OCI-LY7 (cell line): ENCODE results near the gene NSMCE3. TPM values are rescaled to one million over a fixed set of nuclear protein-coding genes. Genes with fewer than 3 reads are reported as not detected.

Experiments used
- BruUV-seq: library from RNA; stranded (reverse); fragments of 400-500 nt; replicated peaks from 2 replicates; lab custom pipeline; 2021; lab: Mats Ljungman, UMichigan
- CTCF ChIA-PET: fragments of 300-600 bp; sonication (Branson Sonifier 250); formaldehyde crosslinking; loops from one replicate; lab custom pipeline; 2022; ENCODE audit warnings: antibody characterized with exemption; ENCODE audit not compliant: unreplicated experiment; lab: Charles Lee
- POLR2A ChIA-PET: fragments of 300-600 bp; sonication (Branson Sonifier 250); formaldehyde crosslinking; loops from one replicate; lab custom pipeline; 2022; ENCODE audit warnings: antibody characterized with exemption; lab: Charles Lee
- DNase-seq: peaks from one replicate; pipeline ENCODE4 v3.0.0-alpha.2; 2015; ENCODE audit warnings: low spot score
- H2AFZ ChIP-seq: fragments of 200-600 bp; sonication (generic), shearing (Covaris generic); 2 replicates; pipeline ENCODE4 v1.6.1; 2014; ENCODE audit warnings: mild to moderate bottlenecking, antibody characterized with exemption, low read length, moderate library complexity
- H3K27ac ChIP-seq: fragments of 200-600 bp; sonication (generic); 2 replicates; pipeline ENCODE4 v1.5.1; 2014; ENCODE audit warnings: mixed run types, low read depth, mild to moderate bottlenecking, moderate library complexity, low read length, inconsistent platforms; ENCODE audit not compliant: poor library complexity, severe bottlenecking
- H3K36me3 ChIP-seq: fragments of 200-600 bp; sonication (generic); 2 replicates; pipeline ENCODE4 v1.6.1; 2014; ENCODE audit warnings: mild to moderate bottlenecking, antibody characterized with exemption, low read length, moderate library complexity, mixed read lengths; ENCODE audit not compliant: insufficient read depth
- H3K4me1 ChIP-seq: fragments of 200-600 bp; sonication (generic); 2 replicates; pipeline ENCODE4 v1.5.1; 2014; ENCODE audit warnings: mild to moderate bottlenecking, low read length; ENCODE audit not compliant: insufficient read depth, poor library complexity, severe bottlenecking
- H3K4me2 ChIP-seq: fragments of 200-600 bp; sonication (generic); 2 replicates; pipeline ENCODE4 v1.6.1; 2014; ENCODE audit warnings: mild to moderate bottlenecking, low read length
- H3K4me3 ChIP-seq: fragments of 200-600 bp; sonication (generic); 2 replicates; pipeline ENCODE4 v1.5.1; 2014; ENCODE audit warnings: mild to moderate bottlenecking, low read depth, low read length; ENCODE audit not compliant: poor library complexity, severe bottlenecking
- H3K79me2 ChIP-seq: fragments of 200-600 bp; sonication (generic); 2 replicates; pipeline ENCODE4 v1.6.1; 2016; ENCODE audit warnings: low read depth, mild to moderate bottlenecking, low read length, moderate library complexity, mixed read lengths; ENCODE audit not compliant: insufficient read depth
- H3K9me2 ChIP-seq: fragments of 200-600 bp; sonication (generic); 2 replicates; pipeline ENCODE4 v1.6.1; 2016; ENCODE audit warnings: mild to moderate bottlenecking, low read length, mixed read lengths; ENCODE audit not compliant: insufficient read depth
- H3K9me3 ChIP-seq: fragments of 200-600 bp; sonication (generic); 2 replicates; pipeline ENCODE4 v1.6.1; 2014; ENCODE audit warnings: mild to moderate bottlenecking, mixed run types, low read length, mixed read lengths
- H4K20me1 ChIP-seq: fragments of 200-600 bp; sonication (generic); 2 replicates; pipeline ENCODE4 v1.6.1; 2014; ENCODE audit warnings: mild to moderate bottlenecking, antibody characterized with exemption, low read length, moderate library complexity, mixed read lengths; ENCODE audit not compliant: insufficient read depth
- CTCF ChIP-seq: fragments of 200-600 bp; sonication (generic); conservative IDR thresholded peaks from 2 replicates; pipeline ENCODE4 v1.5.1; 2014; ENCODE audit warnings: mild to moderate bottlenecking, antibody characterized with exemption, low read length, moderate library complexity, mixed read lengths
- EZH2phosphoT487 ChIP-seq: fragments of 200-600 bp; sonication (generic); IDR thresholded peaks from 2 replicates; pipeline ENCODE4 v1.6.1; 2018; ENCODE audit warnings: low read depth, borderline replicate concordance, mild to moderate bottlenecking, mixed run types, antibody characterized with exemption, low read length, moderate library complexity, mixed read lengths
- intact Hi-C: fragments of 100-400 bp; cut with micrococcal nuclease; formaldehyde crosslinking; loops from one replicate; pipeline ENCODE4 v1.10.0; 2022; ENCODE audit not compliant: unreplicated experiment
- total RNA-seq, 2 experiments: library from RNA; depleted of rRNA in 1 of 2; stranded (reverse); fragments of >200 nt in 1 of 2; shearing (Covaris generic) in 1 of 2; gene quantifications; 2 replicates each; pipeline ENCODE4 v1.2.3, GENCODE V29; 2014 to 2022

NSMCE3 gene
- total RNA-seq, 2 experiments from 2014 or later: 18.6 to 29.4 TPM

GRCh38 chr15:29244544-29244943 lies 25.1 kb downstream of the NSMCE3 start:
- BruUV-seq: no TSS peak
- H3K27ac ChIP-seq: no peak overlapping the region
- H3K36me3 ChIP-seq: no peaks in the 10 kb centered on the region
- ChIA-PET CTCF (no interaction called here), POLR2A (no interaction called here)
- intact Hi-C loops: no loop called here
- H4K20me1 ChIP-seq: no peaks in the 10 kb centered on the region
- no peak overlapping the region for H3K4me3 ChIP-seq
- no peak overlapping the region for H3K4me2 ChIP-seq
- TF ChIP-seq CTCF: no peak
- TF ChIP-seq EZH2phosphoT487: no peak
- no peaks in the 10 kb centered on the region for H3K9me3 ChIP-seq
- H3K79me2 ChIP-seq: no peaks in the 10 kb centered on the region
- no peaks in the 10 kb centered on the region for H3K4me1 ChIP-seq
- H2AFZ ChIP-seq: no peak overlapping the region
- H3K9me2 ChIP-seq: no peaks in the 10 kb centered on the region
- DNase-seq: no peak

GRCh38 chr15:29244123-29244522 lies 25.5 kb downstream of the NSMCE3 start:
- no peak overlapping the region for H2AFZ ChIP-seq
- POLR2A ChIA-PET: no interaction called here
- H4K20me1 ChIP-seq: no peaks in the 10 kb centered on the region
- CTCF ChIA-PET: no interaction called here
- H3K36me3 ChIP-seq: no peaks in the 10 kb centered on the region
- no peaks in the 10 kb centered on the region for H3K9me3 ChIP-seq
- H3K27ac ChIP-seq: no peak overlapping the region
- intact Hi-C loops: no loop called here
- no peak for DNase-seq
- H3K4me2 ChIP-seq: no peak overlapping the region
- no peaks in the 10 kb centered on the region for H3K79me2 ChIP-seq
- no peaks in the 10 kb centered on the region for H3K9me2 ChIP-seq
- TF ChIP-seq CTCF: no peak
- TF ChIP-seq EZH2phosphoT487: no peak
- no peak overlapping the region for H3K4me3 ChIP-seq
- no TSS peak for BruUV-seq
- H3K4me1 ChIP-seq: no peaks in the 10 kb centered on the region

- H3K9me3 ChIP-seq: no peaks in the 10 kb centered on the region
- no peaks in the 10 kb centered on the region for H3K36me3 ChIP-seq
- no peak overlapping the region for H3K4me3 ChIP-seq
- no peak for DNase-seq
- no peaks in the 10 kb centered on the region for H4K20me1 ChIP-seq
- intact Hi-C loops: no loop called here
- H3K4me2 ChIP-seq: no peak overlapping the region
- no TSS peak for BruUV-seq
- no peaks in the 10 kb centered on the region for H3K4me1 ChIP-seq
- TF ChIP-seq CTCF: no peak
- TF ChIP-seq EZH2phosphoT487: no peak
- POLR2A ChIA-PET: interaction anchor here (0.6 kb wide), 1 partner anchor 8 kb away, joined by 3 read pairs; no protein-coding TSS in a partner anchor
- no peak overlapping the region for H3K27ac ChIP-seq
- no peaks in the 10 kb centered on the region for H3K79me2 ChIP-seq
- no peaks in the 10 kb centered on the region for H3K9me2 ChIP-seq
- CTCF ChIA-PET: no interaction called here
- H2AFZ ChIP-seq: no peak overlapping the region
These were observed 27.0 kb downstream of the NSMCE3 start for GRCh38 chr15:29242456-29243242.
